SK-N-SH (cell line): ENCODE results near the gene HLTF. TPM values are rescaled to one million over a fixed set of nuclear protein-coding genes. Genes with fewer than 3 reads are reported as not detected.

Source experiments
- CTCF ChIA-PET: fragments of 300-600, 350-600 bp; formaldehyde crosslinking; extraction: SDS; loops from one replicate; lab custom pipeline; 2021; lab: Yijun Ruan, JAX
- POLR2A ChIA-PET: fragments of 350-600 bp; sonication (Branson Sonifier 250); formaldehyde crosslinking; extraction: SDS; loops from one replicate; lab custom pipeline; 2020; ENCODE audit warnings: antibody characterized with exemption, inconsistent platforms; lab: Yijun Ruan, JAX
- DNase-seq: peaks from one replicate; pipeline ENCODE4 v3.0.0; 2012
- H2AFZ ChIP-seq: fragments of 200-600 bp; sonication (generic); 2 replicates; pipeline ENCODE4 v1.8.1; 2016; ENCODE audit warnings: antibody characterized with exemption, mild to moderate bottlenecking, low read depth
- H3F3A ChIP-seq: fragments of 200-600 bp; sonication (generic); replicated peaks from 2 replicates; pipeline ENCODE3; 2016; ENCODE audit warnings: antibody characterized with exemption, mild to moderate bottlenecking; ENCODE audit not compliant: insufficient read depth
- H3K27ac ChIP-seq, 2 experiments: fragments of 200-500 bp in 1 of 2; fragments of 200-600 bp in 1 of 2; sonication (Bioruptor generic) in 1 of 2; sonication (generic), shearing (Covaris generic) in 1 of 2; 2 replicates each; pipeline versions ENCODE4 v1.5.1 to v1.6.1; 2014 to 2016; ENCODE audit warnings: low read depth in 2 of 2, inconsistent platforms in 1 of 2, low read length in 1 of 2, mild to moderate bottlenecking in 1 of 2, mixed read lengths in 1 of 2
- H3K27me3 ChIP-seq: fragments of 200-600 bp; sonication (generic), shearing (Covaris generic); 2 replicates; pipeline ENCODE4 v1.6.1; 2016; ENCODE audit warnings: mixed run types; ENCODE audit not compliant: insufficient read depth
- H3K36me3 ChIP-seq, 2 experiments: fragments of 200-500 bp in 1 of 2; fragments of 200-600 bp in 1 of 2; sonication (Bioruptor generic) in 1 of 2; sonication (generic) in 1 of 2; replicated peaks in 1 of 2; 2 replicates each; pipeline versions ENCODE3 to v1.5.1; 2014 to 2016; ENCODE audit warnings: low read length in 1 of 2, mild to moderate bottlenecking in 1 of 2; ENCODE audit not compliant: insufficient read depth in 2 of 2, control insufficient read depth in 1 of 2
- H3K4me1 ChIP-seq, 2 experiments: fragments of 200-500 bp in 1 of 2; fragments of 200-600 bp in 1 of 2; sonication (Bioruptor generic) in 1 of 2; sonication (generic), shearing (Covaris generic) in 1 of 2; 2 replicates each; pipeline versions ENCODE4 v1.5.1 to v1.6.1; 2014 to 2016; ENCODE audit warnings: low read depth in 1 of 2, low read length in 1 of 2, mixed run types in 1 of 2; ENCODE audit not compliant: insufficient read depth in 2 of 2, control insufficient read depth in 1 of 2
- H3K4me2 ChIP-seq: fragments of 200-600 bp; sonication (generic), shearing (Covaris generic); 2 replicates; pipeline ENCODE4 v1.6.1; 2017; ENCODE audit warnings: mixed run types
- H3K4me3 ChIP-seq, 2 experiments: fragments of 200-500 bp in 1 of 2; fragments of 200-600 bp in 1 of 2; sonication (Bioruptor generic) in 1 of 2; sonication (generic), shearing (Covaris generic) in 1 of 2; 2 replicates each; pipeline versions ENCODE4 v1.5.1 to v1.8.1; 2014 to 2016; ENCODE audit warnings: low read depth in 2 of 2, inconsistent platforms in 1 of 2, low read length in 1 of 2, mild to moderate bottlenecking in 1 of 2, mixed read lengths in 1 of 2, moderate library complexity in 1 of 2
- H3K79me2 ChIP-seq: fragments of 200-600 bp; sonication (generic); 2 replicates; pipeline ENCODE4 v1.8.1; 2017; ENCODE audit warnings: mild to moderate bottlenecking; ENCODE audit not compliant: insufficient read depth
- H3K9ac ChIP-seq: fragments of 200-600 bp; sonication (generic); 2 replicates; pipeline ENCODE4 v1.6.1; 2017; ENCODE audit warnings: mixed run types
- H3K9me2 ChIP-seq: fragments of 200-600 bp; sonication (generic); 2 replicates; pipeline ENCODE4 v1.6.1; 2017; ENCODE audit warnings: mixed run types
- H3K9me3 ChIP-seq: fragments of 200-600 bp; sonication (generic); 2 replicates; pipeline ENCODE4 v1.6.1; 2017; ENCODE audit warnings: mixed run types, mild to moderate bottlenecking, moderate library complexity
- H4K20me1 ChIP-seq: fragments of 200-600 bp; sonication (generic); 2 replicates; pipeline ENCODE4 v1.6.1; 2017; ENCODE audit warnings: mild to moderate bottlenecking, mixed run types; ENCODE audit not compliant: insufficient read depth
- CHD2 ChIP-seq: fragments of 150-350 bp; IDR thresholded peaks from 2 replicates; pipeline ENCODE4 v1.6.1; 2018; ENCODE audit warnings: low read length; ENCODE audit not compliant: partially characterized antibody
- EP300 ChIP-seq, 2 experiments: IDR thresholded peaks; 2 replicates each; pipeline versions ENCODE4 v1.4.0 to v1.6.1; 2012; ENCODE audit warnings: borderline replicate concordance in 1 of 2, low read depth in 1 of 2, low read length in 1 of 2
- GABPA ChIP-seq: IDR thresholded peaks from 2 replicates; pipeline ENCODE4 v1.4.0; 2012; ENCODE audit warnings: low read depth, mild to moderate bottlenecking
- GATA2 ChIP-seq: sonication (generic); formaldehyde crosslinking; IDR thresholded peaks from 2 replicates; pipeline ENCODE4 v1.5.0; 2020; ENCODE audit warnings: mild to moderate bottlenecking, missing genetic modification reagents
- JUND ChIP-seq: IDR thresholded peaks from 2 replicates; pipeline ENCODE4 v1.4.0; 2012
- MEF2A ChIP-seq: IDR thresholded peaks from 2 replicates; pipeline ENCODE4 v1.4.0; 2012; ENCODE audit warnings: low read depth, borderline replicate concordance
- MXI1 ChIP-seq: IDR thresholded peaks from 2 replicates; pipeline ENCODE4 v1.6.1; 2012; ENCODE audit warnings: mild to moderate bottlenecking, low read depth, low read length, improper control_type of control experiment
- NFIC ChIP-seq: IDR thresholded peaks from 2 replicates; pipeline ENCODE4 v1.4.0; 2012; ENCODE audit warnings: borderline replicate concordance
- NRF1 ChIP-seq: IDR thresholded peaks from 2 replicates; pipeline ENCODE4 v1.6.1; 2012; ENCODE audit warnings: low read depth, mild to moderate bottlenecking, low read length
- RCOR1 ChIP-seq: fragments of 150-350 bp; IDR thresholded peaks from 2 replicates; pipeline ENCODE4 v1.6.1; 2017; ENCODE audit warnings: antibody characterized with exemption, low read length
- RXRA ChIP-seq: IDR thresholded peaks from 2 replicates; pipeline ENCODE4 v1.4.0; 2012; ENCODE audit warnings: low read depth, mild to moderate bottlenecking, borderline replicate concordance
- SIN3A ChIP-seq: IDR thresholded peaks from 2 replicates; pipeline ENCODE4 v1.6.1; 2012; ENCODE audit warnings: low read depth, mild to moderate bottlenecking, low read length, moderate library complexity, borderline replicate concordance
- SMC3 ChIP-seq: IDR thresholded peaks from 2 replicates; pipeline ENCODE4 v1.6.1; 2012; ENCODE audit warnings: low read depth, low read length, improper control_type of control experiment
- TAF1 ChIP-seq: IDR thresholded peaks from 2 replicates; pipeline ENCODE4 v1.6.1; 2012; ENCODE audit warnings: low read depth, mild to moderate bottlenecking, low read length, moderate library complexity, borderline replicate concordance
- TCF12 ChIP-seq: IDR thresholded peaks from 2 replicates; pipeline ENCODE4 v1.4.0; 2012
- YY1 ChIP-seq: IDR thresholded peaks from 2 replicates; pipeline ENCODE4 v1.4.0; 2012; ENCODE audit warnings: low read depth, mild to moderate bottlenecking
- WGBS: methylation state at CpG from one replicate; pipeline ENCODE4 v1.1.6; 2017; ENCODE audit warnings: low lambda C conversion rate; 5-methylcytosine and 5-hydroxymethylcytosine counted together
- polyA plus RNA-seq, 3 experiments: library from polyadenylated mRNA; depleted of rRNA; stranded (reverse); fragments of >200 nt; gene quantifications; 2 replicates each; pipeline ENCODE4 v1.2.3, GENCODE V29; 2012
- TF ChIP-seq, protein P1 (sequence below): IDR thresholded peaks from 2 replicates; pipeline ENCODE4; 2012
- TF ChIP-seq, protein P2 (sequence below): IDR thresholded peaks from 2 replicates; pipeline ENCODE4 v1.6.1; 2012; ENCODE audit warnings: mild to moderate bottlenecking, low read depth, low read length, moderate library complexity
- TF ChIP-seq, protein P3 (sequence below): fragments of 200-600 bp; sonication (generic); IDR thresholded peaks from 2 replicates; pipeline ENCODE4 v1.6.1; 2017; ENCODE audit warnings: antibody characterized with exemption, mild to moderate bottlenecking, moderate library complexity
- TF ChIP-seq, protein P4 (sequence below): fragments of 150-350 bp; IDR thresholded peaks from 2 replicates; pipeline ENCODE4 v1.6.1; 2017; ENCODE audit warnings: antibody characterized with exemption, low read length, low read depth, borderline replicate concordance

HLTF gene
- polyA plus RNA-seq, 1 of the 3 experiments (the other 2 are of a cell fraction): 10.1 TPM

DNA sequence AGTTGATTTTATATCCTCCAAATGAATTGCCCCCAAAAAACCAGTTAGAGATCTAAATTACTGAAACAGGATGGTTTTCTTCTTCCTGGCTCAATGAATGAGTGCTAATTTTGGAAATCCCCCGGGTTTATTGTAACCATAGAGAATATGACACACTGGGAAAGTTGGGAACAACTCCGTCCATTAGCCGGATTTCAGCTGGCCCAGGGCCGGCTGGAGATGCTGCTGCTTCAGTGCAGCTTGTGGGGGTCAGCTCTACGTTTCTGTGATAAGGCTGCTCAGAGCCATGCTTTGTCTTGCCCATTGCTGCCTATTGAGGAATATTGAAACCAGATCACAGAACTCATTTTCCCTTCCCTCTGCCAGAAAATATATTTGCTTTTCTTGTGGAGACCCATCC lies 74.7 kb downstream of the HLTF start:
- ChIA-PET POLR2A (no interaction called here), CTCF (no interaction called here)
- Histone ChIP-seq H4K20me1 (no peaks in the 10 kb centered on the region), H3K27me3 (no peaks in the 10 kb centered on the region), H2AFZ (no peak overlapping the region), H3K36me3 (peaks cover 14 to 20% of the 10 kb centered on the region in 2 experiments), H3K4me3 (no peak overlapping the region), H3K9ac (no peak overlapping the region), H3K27ac (no peak overlapping the region), H3K9me2 (no peaks in the 10 kb centered on the region), H3F3A (peaks cover 17% of the 10 kb centered on the region), H3K9me3 (no peaks in the 10 kb centered on the region), H3K4me1 (peaks cover 0 to 19% of the 10 kb centered on the region in 2 experiments; a peak in 2 of 4 replicates), H3K4me2 (no peak overlapping the region), H3K79me2 (no peaks in the 10 kb centered on the region)
- DNase-seq: no peak
- TF ChIP-seq RCOR1: no peak
- TF ChIP-seq GABPA: no peak
- TF ChIP-seq TAF1: no peak
- TF ChIP-seq SMC3: no peak
- TF ChIP-seq NRF1: no peak
- no peak for TF ChIP-seq NFIC
- no peak for TF ChIP-seq JUND
- TF ChIP-seq GATA2: no peak
- no peak for TF ChIP-seq EP300 (IDR thresholded peaks at IDR 0.05; ENCODE audit: borderline replicate concordance in 1 of 2, low read depth in 1 of 2, low read length in 1 of 2)
- no peak for TF ChIP-seq RXRA
- no peak for TF ChIP-seq YY1
- TF ChIP-seq, protein P1, sequence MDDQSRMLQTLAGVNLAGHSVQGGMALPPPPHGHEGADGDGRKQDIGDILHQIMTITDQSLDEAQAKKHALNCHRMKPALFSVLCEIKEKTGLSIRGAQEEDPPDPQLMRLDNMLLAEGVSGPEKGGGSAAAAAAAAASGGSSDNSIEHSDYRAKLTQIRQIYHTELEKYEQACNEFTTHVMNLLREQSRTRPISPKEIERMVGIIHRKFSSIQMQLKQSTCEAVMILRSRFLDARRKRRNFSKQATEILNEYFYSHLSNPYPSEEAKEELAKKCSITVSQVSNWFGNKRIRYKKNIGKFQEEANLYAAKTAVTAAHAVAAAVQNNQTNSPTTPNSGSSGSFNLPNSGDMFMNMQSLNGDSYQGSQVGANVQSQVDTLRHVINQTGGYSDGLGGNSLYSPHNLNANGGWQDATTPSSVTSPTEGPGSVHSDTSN: no peak
- TF ChIP-seq TCF12: no peak
- TF ChIP-seq, protein P2, sequence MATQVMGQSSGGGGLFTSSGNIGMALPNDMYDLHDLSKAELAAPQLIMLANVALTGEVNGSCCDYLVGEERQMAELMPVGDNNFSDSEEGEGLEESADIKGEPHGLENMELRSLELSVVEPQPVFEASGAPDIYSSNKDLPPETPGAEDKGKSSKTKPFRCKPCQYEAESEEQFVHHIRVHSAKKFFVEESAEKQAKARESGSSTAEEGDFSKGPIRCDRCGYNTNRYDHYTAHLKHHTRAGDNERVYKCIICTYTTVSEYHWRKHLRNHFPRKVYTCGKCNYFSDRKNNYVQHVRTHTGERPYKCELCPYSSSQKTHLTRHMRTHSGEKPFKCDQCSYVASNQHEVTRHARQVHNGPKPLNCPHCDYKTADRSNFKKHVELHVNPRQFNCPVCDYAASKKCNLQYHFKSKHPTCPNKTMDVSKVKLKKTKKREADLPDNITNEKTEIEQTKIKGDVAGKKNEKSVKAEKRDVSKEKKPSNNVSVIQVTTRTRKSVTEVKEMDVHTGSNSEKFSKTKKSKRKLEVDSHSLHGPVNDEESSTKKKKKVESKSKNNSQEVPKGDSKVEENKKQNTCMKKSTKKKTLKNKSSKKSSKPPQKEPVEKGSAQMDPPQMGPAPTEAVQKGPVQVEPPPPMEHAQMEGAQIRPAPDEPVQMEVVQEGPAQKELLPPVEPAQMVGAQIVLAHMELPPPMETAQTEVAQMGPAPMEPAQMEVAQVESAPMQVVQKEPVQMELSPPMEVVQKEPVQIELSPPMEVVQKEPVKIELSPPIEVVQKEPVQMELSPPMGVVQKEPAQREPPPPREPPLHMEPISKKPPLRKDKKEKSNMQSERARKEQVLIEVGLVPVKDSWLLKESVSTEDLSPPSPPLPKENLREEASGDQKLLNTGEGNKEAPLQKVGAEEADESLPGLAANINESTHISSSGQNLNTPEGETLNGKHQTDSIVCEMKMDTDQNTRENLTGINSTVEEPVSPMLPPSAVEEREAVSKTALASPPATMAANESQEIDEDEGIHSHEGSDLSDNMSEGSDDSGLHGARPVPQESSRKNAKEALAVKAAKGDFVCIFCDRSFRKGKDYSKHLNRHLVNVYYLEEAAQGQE: no peak
- no peak for TF ChIP-seq MEF2A
- TF ChIP-seq, protein P3, sequence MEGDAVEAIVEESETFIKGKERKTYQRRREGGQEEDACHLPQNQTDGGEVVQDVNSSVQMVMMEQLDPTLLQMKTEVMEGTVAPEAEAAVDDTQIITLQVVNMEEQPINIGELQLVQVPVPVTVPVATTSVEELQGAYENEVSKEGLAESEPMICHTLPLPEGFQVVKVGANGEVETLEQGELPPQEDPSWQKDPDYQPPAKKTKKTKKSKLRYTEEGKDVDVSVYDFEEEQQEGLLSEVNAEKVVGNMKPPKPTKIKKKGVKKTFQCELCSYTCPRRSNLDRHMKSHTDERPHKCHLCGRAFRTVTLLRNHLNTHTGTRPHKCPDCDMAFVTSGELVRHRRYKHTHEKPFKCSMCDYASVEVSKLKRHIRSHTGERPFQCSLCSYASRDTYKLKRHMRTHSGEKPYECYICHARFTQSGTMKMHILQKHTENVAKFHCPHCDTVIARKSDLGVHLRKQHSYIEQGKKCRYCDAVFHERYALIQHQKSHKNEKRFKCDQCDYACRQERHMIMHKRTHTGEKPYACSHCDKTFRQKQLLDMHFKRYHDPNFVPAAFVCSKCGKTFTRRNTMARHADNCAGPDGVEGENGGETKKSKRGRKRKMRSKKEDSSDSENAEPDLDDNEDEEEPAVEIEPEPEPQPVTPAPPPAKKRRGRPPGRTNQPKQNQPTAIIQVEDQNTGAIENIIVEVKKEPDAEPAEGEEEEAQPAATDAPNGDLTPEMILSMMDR: no peak
- TF ChIP-seq MXI1: no peak
- TF ChIP-seq, protein P4, sequence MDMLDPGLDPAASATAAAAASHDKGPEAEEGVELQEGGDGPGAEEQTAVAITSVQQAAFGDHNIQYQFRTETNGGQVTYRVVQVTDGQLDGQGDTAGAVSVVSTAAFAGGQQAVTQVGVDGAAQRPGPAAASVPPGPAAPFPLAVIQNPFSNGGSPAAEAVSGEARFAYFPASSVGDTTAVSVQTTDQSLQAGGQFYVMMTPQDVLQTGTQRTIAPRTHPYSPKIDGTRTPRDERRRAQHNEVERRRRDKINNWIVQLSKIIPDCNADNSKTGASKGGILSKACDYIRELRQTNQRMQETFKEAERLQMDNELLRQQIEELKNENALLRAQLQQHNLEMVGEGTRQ: no peak
- no peak for TF ChIP-seq CHD2
- no peak for TF ChIP-seq SIN3A
- WGBS: 94% methylated on average over 5 of the region's 5 CpGs
